ENCODE results near the gene PRDM1.

PRDM1 gene

DNA sequence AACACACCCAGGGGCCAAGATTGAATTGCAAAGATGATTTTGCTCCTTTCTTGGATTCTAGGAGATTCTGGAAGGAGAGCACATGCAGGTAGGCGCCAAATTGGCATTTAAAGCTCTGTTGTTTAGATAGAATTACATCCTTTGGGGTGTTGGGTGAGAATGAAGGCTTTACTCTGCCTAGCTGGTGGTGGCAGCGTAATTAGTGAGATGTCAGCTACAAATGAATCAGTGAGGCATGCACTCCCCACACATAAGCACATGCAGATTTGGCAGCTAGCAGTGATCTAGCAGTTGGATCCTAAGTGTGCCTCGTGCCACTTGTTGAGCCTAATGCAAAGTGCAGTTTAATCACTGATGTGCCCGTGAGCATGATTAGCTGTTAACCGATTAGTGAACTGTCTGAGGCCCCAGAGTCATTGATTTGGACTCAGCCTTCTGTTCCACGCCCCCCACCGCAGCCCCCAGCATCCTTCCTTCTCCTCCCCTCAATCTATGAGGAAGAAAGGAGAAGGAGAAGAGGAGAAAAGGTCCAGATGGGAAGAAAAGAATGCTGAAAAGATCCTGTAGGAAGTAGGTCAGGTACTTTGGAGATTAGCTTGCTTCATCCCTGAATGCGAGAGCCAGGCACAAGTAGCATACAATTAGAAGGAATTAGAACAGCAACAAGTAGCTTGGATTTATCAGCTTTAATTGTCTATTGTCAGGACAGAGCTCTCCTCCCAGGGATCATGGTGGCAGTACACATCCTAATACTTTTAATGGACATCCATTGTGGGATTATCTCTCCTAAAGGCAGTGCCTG lies 6.0 kb upstream of the PRDM1 start:
- Histone ChIP-seq H3K4me3 (ENCODE audit: low read depth in 1 of 2, low read length in 2 of 2) (no peak overlapping the region), H3K4me2 (ENCODE audit: insufficient read depth, low read length) (no peak overlapping the region), H3K79me2 (ENCODE audit: insufficient read depth, low read length) (no peaks in the 10 kb centered on the region), H3K9ac (ENCODE audit: low read depth, low read length) (no peak overlapping the region), H3K9me3 (ENCODE audit: insufficient read depth, low read length, severe bottlenecking) (no peaks in the 10 kb centered on the region), H3K4me1 (ENCODE audit: insufficient read depth, low read length) (peaks cover 36% of the 10 kb centered on the region), H2AFZ (ENCODE audit: low read depth, low read length) (no peak overlapping the region), H4K20me1 (ENCODE audit: insufficient read depth, low read length) (no peaks in the 10 kb centered on the region), H3K27ac (ENCODE audit: low read length) (no peak overlapping the region), H3K27me3 (ENCODE audit: insufficient read depth, low read length, poor library complexity) (no peaks in the 10 kb centered on the region), H3K36me3 (ENCODE audit: insufficient read depth, low read length) (no peaks in the 10 kb centered on the region)
- TF ChIP-seq EZH2 (IDR thresholded peaks at IDR 0.05; ENCODE audit: borderline replicate concordance, low read depth, low read length, severe bottlenecking) = no peak
- TF ChIP-seq, protein P1, sequence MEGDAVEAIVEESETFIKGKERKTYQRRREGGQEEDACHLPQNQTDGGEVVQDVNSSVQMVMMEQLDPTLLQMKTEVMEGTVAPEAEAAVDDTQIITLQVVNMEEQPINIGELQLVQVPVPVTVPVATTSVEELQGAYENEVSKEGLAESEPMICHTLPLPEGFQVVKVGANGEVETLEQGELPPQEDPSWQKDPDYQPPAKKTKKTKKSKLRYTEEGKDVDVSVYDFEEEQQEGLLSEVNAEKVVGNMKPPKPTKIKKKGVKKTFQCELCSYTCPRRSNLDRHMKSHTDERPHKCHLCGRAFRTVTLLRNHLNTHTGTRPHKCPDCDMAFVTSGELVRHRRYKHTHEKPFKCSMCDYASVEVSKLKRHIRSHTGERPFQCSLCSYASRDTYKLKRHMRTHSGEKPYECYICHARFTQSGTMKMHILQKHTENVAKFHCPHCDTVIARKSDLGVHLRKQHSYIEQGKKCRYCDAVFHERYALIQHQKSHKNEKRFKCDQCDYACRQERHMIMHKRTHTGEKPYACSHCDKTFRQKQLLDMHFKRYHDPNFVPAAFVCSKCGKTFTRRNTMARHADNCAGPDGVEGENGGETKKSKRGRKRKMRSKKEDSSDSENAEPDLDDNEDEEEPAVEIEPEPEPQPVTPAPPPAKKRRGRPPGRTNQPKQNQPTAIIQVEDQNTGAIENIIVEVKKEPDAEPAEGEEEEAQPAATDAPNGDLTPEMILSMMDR (IDR thresholded peaks at IDR 0.05; ENCODE audit: borderline replicate concordance, extremely low read depth, low read length, poor library complexity, severe bottlenecking) = no peak
- DNase-seq (no peak), ATAC-seq (ENCODE audit: insufficient read depth, low read depth) (no peak)

DNA sequence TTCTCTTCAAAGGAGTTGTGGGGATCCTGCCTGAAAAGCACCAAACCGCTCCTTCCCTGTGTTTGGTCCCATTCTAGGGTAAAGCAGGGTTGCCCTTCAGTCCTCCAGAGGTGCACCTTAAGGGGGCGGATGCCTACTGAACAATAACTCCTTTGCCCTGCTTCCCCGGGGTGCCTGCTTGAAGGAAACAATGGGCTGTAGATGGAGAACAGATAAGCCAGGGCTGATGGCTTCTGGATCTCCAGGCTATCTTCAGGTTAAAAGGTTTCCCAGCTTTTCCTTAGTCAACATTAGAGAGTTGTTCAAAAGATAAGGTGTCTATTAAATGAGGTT lies 5.4 kb upstream of the PRDM1 start:
- Histone ChIP-seq H3K9me3 (ENCODE audit: insufficient read depth, low read length, severe bottlenecking) (no peaks in the 10 kb centered on the region), H3K4me2 (ENCODE audit: insufficient read depth, low read length) (no peak overlapping the region), H3K79me2 (ENCODE audit: insufficient read depth, low read length) (no peaks in the 10 kb centered on the region), H3K27ac (ENCODE audit: low read length) (no peak overlapping the region), H3K4me1 (ENCODE audit: insufficient read depth, low read length) (peaks cover 42% of the 10 kb centered on the region), H2AFZ (ENCODE audit: low read depth, low read length) (no peak overlapping the region), H3K27me3 (ENCODE audit: insufficient read depth, low read length, poor library complexity) (no peaks in the 10 kb centered on the region), H3K36me3 (ENCODE audit: insufficient read depth, low read length) (no peaks in the 10 kb centered on the region), H3K4me3 (ENCODE audit: low read depth in 1 of 2, low read length in 2 of 2) (no peak overlapping the region), H4K20me1 (ENCODE audit: insufficient read depth, low read length) (no peaks in the 10 kb centered on the region), H3K9ac (ENCODE audit: low read depth, low read length) (no peak overlapping the region)
- DNase-seq (no peak), ATAC-seq (ENCODE audit: insufficient read depth, low read depth) (no peak)
- no peak for TF ChIP-seq EZH2 (IDR thresholded peaks at IDR 0.05; ENCODE audit: borderline replicate concordance, low read depth, low read length, severe bottlenecking)
- TF ChIP-seq, protein P1 (IDR thresholded peaks at IDR 0.05; ENCODE audit: borderline replicate concordance, extremely low read depth, low read length, poor library complexity, severe bottlenecking) = no peak

DNA sequence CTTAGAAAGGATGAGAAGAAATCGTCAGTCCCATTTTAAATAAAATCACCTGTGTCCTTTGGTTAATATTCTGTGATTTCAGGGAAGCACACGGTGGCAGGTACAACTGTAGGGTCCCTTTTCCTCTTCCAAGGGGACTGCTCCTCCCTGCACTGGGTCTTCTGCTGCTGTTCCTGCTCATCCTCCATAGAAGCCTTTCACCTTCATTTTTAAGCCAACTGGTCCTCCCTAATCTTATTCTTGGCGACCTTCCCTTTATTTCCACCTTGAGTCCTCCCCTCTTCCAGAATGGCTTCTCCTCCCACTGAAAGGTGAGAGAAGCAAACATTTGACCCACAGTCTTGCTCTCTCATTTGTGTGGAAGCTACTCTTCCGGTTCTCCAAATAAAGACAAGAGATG lies 4.4 kb upstream of the PRDM1 start:
- DNase-seq (no peak), ATAC-seq (ENCODE audit: insufficient read depth, low read depth) (no peak)
- Histone ChIP-seq H3K36me3 (ENCODE audit: insufficient read depth, low read length) (no peaks in the 10 kb centered on the region), H3K79me2 (ENCODE audit: insufficient read depth, low read length) (no peaks in the 10 kb centered on the region), H3K4me3 (ENCODE audit: low read depth in 1 of 2, low read length in 2 of 2) (no peak overlapping the region), H3K4me2 (ENCODE audit: insufficient read depth, low read length) (no peak overlapping the region), H4K20me1 (ENCODE audit: insufficient read depth, low read length) (no peaks in the 10 kb centered on the region), H2AFZ (ENCODE audit: low read depth, low read length) (no peak overlapping the region), H3K9ac (ENCODE audit: low read depth, low read length) (no peak overlapping the region), H3K27me3 (ENCODE audit: insufficient read depth, low read length, poor library complexity) (no peaks in the 10 kb centered on the region), H3K9me3 (ENCODE audit: insufficient read depth, low read length, severe bottlenecking) (no peaks in the 10 kb centered on the region), H3K27ac (ENCODE audit: low read length) (peak overlapping the region; percentile 51), H3K4me1 (ENCODE audit: insufficient read depth, low read length) (peaks cover 52% of the 10 kb centered on the region)
- TF ChIP-seq, protein P1 (IDR thresholded peaks at IDR 0.05; ENCODE audit: borderline replicate concordance, extremely low read depth, low read length, poor library complexity, severe bottlenecking) = no peak
- TF ChIP-seq EZH2 (IDR thresholded peaks at IDR 0.05; ENCODE audit: borderline replicate concordance, low read depth, low read length, severe bottlenecking) = no peak

Data from DND-41 (cell line).